ENCODE data around the gene IAH1. TPM values are rescaled to one million over a fixed set of nuclear protein-coding genes. Genes with fewer than 3 reads are reported as not detected.

The IAH1 gene
- total RNA-seq, 1 donor from 2014 or later, result 45.6 TPM

- H3K9me3 ChIP-seq (ENCODE audit: low read depth), result no peaks in the 10 kb centered on the region
- Mint-ChIP-seq H3K4me1 (no peaks in the 10 kb centered on the region), H3K27ac (no peak overlapping the region), H3K36me3 (peaks cover 31% of the 10 kb centered on the region), H3K4me3 (no peak overlapping the region), H3K27me3 (ENCODE audit: insufficient read depth, low read depth) (peaks cover 3% of the 10 kb centered on the region), H3K9me3 (no peaks in the 10 kb centered on the region)
- no peak for TF ChIP-seq EZH2phosphoT487 (IDR thresholded peaks at IDR 0.05)
- TF ChIP-seq EZH2 (IDR thresholded peaks at IDR 0.05), result no peak
- H3K4me3 ChIP-seq, result no peak overlapping the region
- H3F3A ChIP-seq (ENCODE audit: low read depth), result peaks cover 4% of the 10 kb centered on the region
- H3K27ac ChIP-seq, result no peak overlapping the region
- no peak for DNase-seq (ENCODE audit: low spot score)
- no peaks in the 10 kb centered on the region for H3K27me3 ChIP-seq
- H3K79me2 ChIP-seq (ENCODE audit: low read depth), result no peaks in the 10 kb centered on the region
- H3K4me1 ChIP-seq, result no peaks in the 10 kb centered on the region
- no peaks in the 10 kb centered on the region for H4K20me1 ChIP-seq (ENCODE audit: low read depth)
- H2AFZ ChIP-seq (replicated peaks), result no peak overlapping the region
- H3K36me3 ChIP-seq, result peaks cover 43% of the 10 kb centered on the region
- H3K9ac ChIP-seq, result no peak overlapping the region
- H3K4me2 ChIP-seq, result no peak overlapping the region
Observed at GRCh38 chr2:9434489-9434888, 39.9 kb upstream of the IAH1 start.

DNA sequence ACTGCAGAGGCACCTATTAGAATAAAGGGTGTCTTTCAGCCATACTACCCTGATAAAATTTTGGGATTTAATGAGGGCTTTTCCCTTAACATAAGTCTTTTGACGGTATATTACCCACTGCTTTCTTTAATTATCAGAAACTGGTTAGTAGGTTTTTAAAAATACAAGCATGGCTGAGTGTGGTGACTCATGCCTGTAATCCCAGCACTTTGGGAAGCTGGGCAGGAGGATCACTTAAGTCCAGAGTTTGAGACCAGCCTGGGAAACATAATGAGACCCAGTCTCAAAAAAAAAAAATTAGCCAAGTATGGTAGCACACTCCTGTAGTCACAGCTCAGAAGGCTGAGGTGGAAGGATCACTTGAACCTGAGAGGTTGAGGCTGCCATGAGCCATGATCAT is 34.8 kb upstream of the IAH1 start:
- no peaks in the 10 kb centered on the region for H3K9me3 ChIP-seq (ENCODE audit: low read depth)
- DNase-seq (ENCODE audit: low spot score), result no peak
- no peaks in the 10 kb centered on the region for H3K79me2 ChIP-seq (ENCODE audit: low read depth)
- no peak overlapping the region for H3K4me3 ChIP-seq
- H3K4me1 ChIP-seq, result no peaks in the 10 kb centered on the region
- no peaks in the 10 kb centered on the region for H3K4me1 Mint-ChIP-seq
- H3K27me3 Mint-ChIP-seq (ENCODE audit: insufficient read depth, low read depth), result no peaks in the 10 kb centered on the region
- H3K4me2 ChIP-seq, result no peak overlapping the region
- H3K4me3 Mint-ChIP-seq, result no peak overlapping the region
- no peak overlapping the region for H3K9ac ChIP-seq
- H3K27ac ChIP-seq, result no peak overlapping the region
- H4K20me1 ChIP-seq (ENCODE audit: low read depth), result peaks cover 3% of the 10 kb centered on the region
- no peaks in the 10 kb centered on the region for H3K27me3 ChIP-seq
- H2AFZ ChIP-seq (replicated peaks), result no peak overlapping the region
- H3K27ac Mint-ChIP-seq, result no peak overlapping the region
- H3K9me3 Mint-ChIP-seq, result no peaks in the 10 kb centered on the region
- no peak for TF ChIP-seq EZH2 (IDR thresholded peaks at IDR 0.05)
- TF ChIP-seq, protein P1, sequence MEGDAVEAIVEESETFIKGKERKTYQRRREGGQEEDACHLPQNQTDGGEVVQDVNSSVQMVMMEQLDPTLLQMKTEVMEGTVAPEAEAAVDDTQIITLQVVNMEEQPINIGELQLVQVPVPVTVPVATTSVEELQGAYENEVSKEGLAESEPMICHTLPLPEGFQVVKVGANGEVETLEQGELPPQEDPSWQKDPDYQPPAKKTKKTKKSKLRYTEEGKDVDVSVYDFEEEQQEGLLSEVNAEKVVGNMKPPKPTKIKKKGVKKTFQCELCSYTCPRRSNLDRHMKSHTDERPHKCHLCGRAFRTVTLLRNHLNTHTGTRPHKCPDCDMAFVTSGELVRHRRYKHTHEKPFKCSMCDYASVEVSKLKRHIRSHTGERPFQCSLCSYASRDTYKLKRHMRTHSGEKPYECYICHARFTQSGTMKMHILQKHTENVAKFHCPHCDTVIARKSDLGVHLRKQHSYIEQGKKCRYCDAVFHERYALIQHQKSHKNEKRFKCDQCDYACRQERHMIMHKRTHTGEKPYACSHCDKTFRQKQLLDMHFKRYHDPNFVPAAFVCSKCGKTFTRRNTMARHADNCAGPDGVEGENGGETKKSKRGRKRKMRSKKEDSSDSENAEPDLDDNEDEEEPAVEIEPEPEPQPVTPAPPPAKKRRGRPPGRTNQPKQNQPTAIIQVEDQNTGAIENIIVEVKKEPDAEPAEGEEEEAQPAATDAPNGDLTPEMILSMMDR (IDR thresholded peaks at IDR 0.05), result no peak
- no peak for TF ChIP-seq EZH2phosphoT487 (IDR thresholded peaks at IDR 0.05)
- peaks cover 33% of the 10 kb centered on the region for H3K36me3 Mint-ChIP-seq
- peaks cover 30% of the 10 kb centered on the region for H3K36me3 ChIP-seq
- H3F3A ChIP-seq (ENCODE audit: low read depth), result no peaks in the 10 kb centered on the region

DNA sequence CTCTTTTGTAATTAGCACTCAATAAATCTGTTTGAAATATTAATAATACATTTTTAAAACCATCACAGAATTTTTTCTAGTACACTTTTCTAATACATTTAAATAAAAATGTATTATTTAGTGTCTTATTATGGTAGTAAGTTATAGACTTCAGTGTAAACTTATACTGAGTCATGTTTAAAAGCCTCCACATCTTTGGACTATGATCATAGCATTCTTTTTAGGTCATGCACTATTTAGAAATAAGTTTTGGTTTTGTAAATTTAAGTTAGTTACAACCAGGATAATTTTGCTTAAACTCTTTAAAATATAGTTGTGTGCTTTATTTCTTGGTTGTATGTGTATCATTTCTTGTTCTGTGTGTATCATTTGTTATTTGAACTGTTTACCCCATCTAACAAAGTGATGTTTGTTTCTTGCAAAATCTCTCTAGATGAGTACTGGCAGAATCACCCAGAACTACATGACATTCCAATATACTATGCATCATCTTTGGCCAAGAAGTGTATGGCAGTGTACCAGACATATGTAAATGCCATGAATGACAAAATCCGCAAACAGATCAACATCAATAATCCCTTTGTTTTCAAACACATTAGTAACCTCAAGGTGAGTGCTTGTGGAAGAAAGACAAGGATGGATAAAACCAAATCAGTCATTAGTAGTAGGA is 34.2 kb upstream of the IAH1 start:
- TF ChIP-seq, protein P1 (IDR thresholded peaks at IDR 0.05), result no peak
- no peak for TF ChIP-seq EZH2phosphoT487 (IDR thresholded peaks at IDR 0.05)
- no peak for TF ChIP-seq EZH2 (IDR thresholded peaks at IDR 0.05)
- no peaks in the 10 kb centered on the region for H3K27me3 ChIP-seq
- Mint-ChIP-seq H3K9me3 (no peaks in the 10 kb centered on the region), H3K27ac (no peak overlapping the region), H3K4me1 (no peaks in the 10 kb centered on the region), H3K4me3 (no peak overlapping the region), H3K27me3 (ENCODE audit: insufficient read depth, low read depth) (no peaks in the 10 kb centered on the region), H3K36me3 (peaks cover 30% of the 10 kb centered on the region)
- H3K4me2 ChIP-seq, result no peak overlapping the region
- peaks cover 34% of the 10 kb centered on the region for H3K36me3 ChIP-seq
- H4K20me1 ChIP-seq (ENCODE audit: low read depth), result peaks cover 3% of the 10 kb centered on the region
- no peaks in the 10 kb centered on the region for H3K79me2 ChIP-seq (ENCODE audit: low read depth)
- no peak overlapping the region for H2AFZ ChIP-seq (replicated peaks)
- DNase-seq (ENCODE audit: low spot score), result no peak
- no peak overlapping the region for H3K9ac ChIP-seq
- no peaks in the 10 kb centered on the region for H3K4me1 ChIP-seq
- H3K27ac ChIP-seq, result no peak overlapping the region
- no peaks in the 10 kb centered on the region for H3F3A ChIP-seq (ENCODE audit: low read depth)
- no peaks in the 10 kb centered on the region for H3K9me3 ChIP-seq (ENCODE audit: low read depth)
- H3K4me3 ChIP-seq, result no peak overlapping the region

GRCh38 chr2:9441556-9441955 is 32.8 kb upstream of the IAH1 start:
- Mint-ChIP-seq H3K4me3 (no peak overlapping the region), H3K4me1 (no peaks in the 10 kb centered on the region), H3K36me3 (peaks cover 33% of the 10 kb centered on the region), H3K9me3 (no peaks in the 10 kb centered on the region), H3K27ac (no peak overlapping the region), H3K27me3 (ENCODE audit: insufficient read depth, low read depth) (peaks cover 5% of the 10 kb centered on the region)
- no peaks in the 10 kb centered on the region for H3K79me2 ChIP-seq (ENCODE audit: low read depth)
- peaks cover 3% of the 10 kb centered on the region for H4K20me1 ChIP-seq (ENCODE audit: low read depth)
- DNase-seq (ENCODE audit: low spot score), result no peak
- no peak overlapping the region for H3K9ac ChIP-seq
- TF ChIP-seq EZH2phosphoT487 (IDR thresholded peaks at IDR 0.05), result no peak
- TF ChIP-seq EZH2 (IDR thresholded peaks at IDR 0.05), result no peak
- TF ChIP-seq, protein P1 (IDR thresholded peaks at IDR 0.05), result no peak
- no peak overlapping the region for H3K27ac ChIP-seq
- no peak overlapping the region for H2AFZ ChIP-seq (replicated peaks)
- no peaks in the 10 kb centered on the region for H3K27me3 ChIP-seq
- H3K4me1 ChIP-seq, result no peaks in the 10 kb centered on the region
- no peak overlapping the region for H3K4me2 ChIP-seq
- H3K4me3 ChIP-seq, result no peak overlapping the region
- no peaks in the 10 kb centered on the region for H3K9me3 ChIP-seq (ENCODE audit: low read depth)
- peaks cover 39% of the 10 kb centered on the region for H3K36me3 ChIP-seq
- H3F3A ChIP-seq (ENCODE audit: low read depth), result no peaks in the 10 kb centered on the region

Data from neural progenitor cell (in vitro differentiated cells).